Endometrial microvascular endothelial cells (primary cell): ENCODE measurements around the gene EWSR1. TPM values are rescaled to one million over a fixed set of nuclear protein-coding genes. Genes with fewer than 3 reads are reported as not detected.

Experiments used
- in situ Hi-C: cut with HindIII; loops from 2 replicates; pipeline ENCODE4 v1.10.0; 2017; ENCODE audit warnings: low sequenced_read_pairs, low pct_unique_long_range_greater_than_20kb; ENCODE audit errors: inconsistent ontology term
- total RNA-seq: library from RNA; depleted of rRNA; stranded (reverse); fragments of >200 nt; gene quantifications from one replicate; pipeline ENCODE4 v1.2.3, GENCODE V29; 2015; ENCODE audit errors: inconsistent ontology term

Gene EWSR1
- total RNA-seq, 1 donor from 2014 or later: 196 TPM

- in situ Hi-C loops: no loop called here
Observed at GRCh38 chr22:29265305-29265704, 2.8 kb upstream of the EWSR1 start.

- in situ Hi-C loops: no loop called here
Observed at GRCh38 chr22:29265929-29266328, 2.1 kb upstream of the EWSR1 start.

- in situ Hi-C loops: no loop called here
Observed at GRCh38 chr22:29266564-29267461, 1.3 kb upstream of the EWSR1 start.

- in situ Hi-C loops: no loop called here
Observed at GRCh38 chr22:29267462-29267857, 608 bp upstream of the EWSR1 start.

- in situ Hi-C loops: no loop called here
Observed at GRCh38 chr22:29268511-29269229, 602 bp downstream of the EWSR1 start.

- in situ Hi-C loops: no loop called here
Observed at GRCh38 chr22:29269230-29269604, 1.1 kb downstream of the EWSR1 start.

GRCh38 chr22:29269731-29270474 is 1.8 kb downstream of the EWSR1 start:
- in situ Hi-C loops: no loop called here

- in situ Hi-C loops: no loop called here
Observed at GRCh38 chr22:29270475-29271271, 2.6 kb downstream of the EWSR1 start.

GRCh38 chr22:29272624-29273023 is 4.6 kb downstream of the EWSR1 start:
- in situ Hi-C loops: no loop called here

- in situ Hi-C loops: no loop called here
Observed at GRCh38 chr22:29275167-29275566, 7.1 kb downstream of the EWSR1 start.

GRCh38 chr22:29275819-29276565 is 7.9 kb downstream of the EWSR1 start:
- in situ Hi-C loops: no loop called here

GRCh38 chr22:29277927-29278326 is 9.9 kb downstream of the EWSR1 start:
- in situ Hi-C loops: no loop called here

- in situ Hi-C loops: no loop called here
Observed at GRCh38 chr22:29284196-29284595, 16.1 kb downstream of the EWSR1 start.

GRCh38 chr22:29288837-29289236 is 20.8 kb downstream of the EWSR1 start:
- in situ Hi-C loops: no loop called here

GRCh38 chr22:29290061-29290460 is 22.0 kb downstream of the EWSR1 start:
- in situ Hi-C loops: no loop called here

GRCh38 chr22:29291215-29291614 is 23.1 kb downstream of the EWSR1 start:
- in situ Hi-C loops: no loop called here

- in situ Hi-C loops: no loop called here
Observed at GRCh38 chr22:29292379-29292778, 24.3 kb downstream of the EWSR1 start.

- in situ Hi-C loops: no loop called here
Observed at GRCh38 chr22:29298641-29299040, 30.6 kb downstream of the EWSR1 start.
